ENCODE data around the gene AGK.

DNA sequence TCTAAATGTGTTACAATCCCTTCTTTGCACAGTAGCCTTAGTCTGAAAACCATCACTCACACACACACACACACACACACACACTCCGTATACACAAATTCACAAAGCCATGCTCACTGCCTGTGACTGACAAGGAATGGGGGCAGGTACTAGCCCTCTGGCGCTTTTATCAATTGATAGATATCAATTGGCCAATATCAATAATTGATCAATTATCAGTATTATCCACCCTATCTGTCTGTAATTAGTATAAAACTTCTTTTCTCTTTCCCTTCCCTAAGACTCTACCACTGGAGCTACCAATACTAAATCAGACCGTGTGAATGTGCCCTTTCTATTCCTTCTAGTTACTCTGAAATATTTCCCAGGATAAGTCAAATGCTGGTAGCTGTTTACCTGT lies 148.7 kb downstream of the AGK start:
- TF ChIP-seq, protein P1, sequence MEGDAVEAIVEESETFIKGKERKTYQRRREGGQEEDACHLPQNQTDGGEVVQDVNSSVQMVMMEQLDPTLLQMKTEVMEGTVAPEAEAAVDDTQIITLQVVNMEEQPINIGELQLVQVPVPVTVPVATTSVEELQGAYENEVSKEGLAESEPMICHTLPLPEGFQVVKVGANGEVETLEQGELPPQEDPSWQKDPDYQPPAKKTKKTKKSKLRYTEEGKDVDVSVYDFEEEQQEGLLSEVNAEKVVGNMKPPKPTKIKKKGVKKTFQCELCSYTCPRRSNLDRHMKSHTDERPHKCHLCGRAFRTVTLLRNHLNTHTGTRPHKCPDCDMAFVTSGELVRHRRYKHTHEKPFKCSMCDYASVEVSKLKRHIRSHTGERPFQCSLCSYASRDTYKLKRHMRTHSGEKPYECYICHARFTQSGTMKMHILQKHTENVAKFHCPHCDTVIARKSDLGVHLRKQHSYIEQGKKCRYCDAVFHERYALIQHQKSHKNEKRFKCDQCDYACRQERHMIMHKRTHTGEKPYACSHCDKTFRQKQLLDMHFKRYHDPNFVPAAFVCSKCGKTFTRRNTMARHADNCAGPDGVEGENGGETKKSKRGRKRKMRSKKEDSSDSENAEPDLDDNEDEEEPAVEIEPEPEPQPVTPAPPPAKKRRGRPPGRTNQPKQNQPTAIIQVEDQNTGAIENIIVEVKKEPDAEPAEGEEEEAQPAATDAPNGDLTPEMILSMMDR (IDR thresholded peaks at IDR 0.05; ENCODE audit: low read depth, low read length, missing input control): no peak
- TF ChIP-seq RAD21 (IDR thresholded peaks at IDR 0.05): no peak
